ENCODE results near the gene PRMT3. TPM values are rescaled to one million over a fixed set of nuclear protein-coding genes. Genes with fewer than 3 reads are reported as not detected.
A peak's percentile ranks its signal among the peaks of the same experiment; 100 is the strongest.

PRMT3 gene
- polyA plus RNA-seq, 3 donors, result 4.5 to 8.4 (median 6.1) TPM

GRCh38 chr11:20544603-20545237, 157.2 kb downstream of the PRMT3 start:
- Histone ChIP-seq H3K4me2 (replicated peaks; ENCODE audit: extremely low read depth, low read length, poor library complexity, severe bottlenecking) (no peak overlapping the region), H3K9ac (ENCODE audit: insufficient read depth, low read length, poor library complexity, severe bottlenecking) (no peak overlapping the region), H2AFZ (ENCODE audit: insufficient read depth, low read depth, low read length, poor library complexity, severe bottlenecking) (no peak overlapping the region), H3K4me1 (ENCODE audit: control insufficient read depth in 1 of 2, insufficient read depth in 2 of 2, low read length in 2 of 2) (no peaks in the 10 kb centered on the region), H4K20me1 (ENCODE audit: insufficient read depth, low read length) (no peaks in the 10 kb centered on the region), H3K79me2 (ENCODE audit: insufficient read depth, low read length) (no peaks in the 10 kb centered on the region), H3K27ac (ENCODE audit: low read depth in 1 of 2, low read length in 2 of 2) (no peak overlapping the region), H3K9me3 (replicated peaks in 1 of 2; ENCODE audit: control insufficient read depth in 1 of 2, insufficient read depth in 1 of 2, low read length in 2 of 2) (no peaks in the 10 kb centered on the region), H3K36me3 (replicated peaks in 1 of 2; ENCODE audit: control insufficient read depth in 1 of 2, insufficient read depth in 2 of 2, low read length in 2 of 2) (no peaks in the 10 kb centered on the region), H3K4me3 (replicated peaks in 1 of 3; ENCODE audit: low read depth in 2 of 3, low read length in 3 of 3) (no peak overlapping the region), H3K27me3 (ENCODE audit: control insufficient read depth in 2 of 2, insufficient read depth in 2 of 2, low read length in 2 of 2) (no peaks in the 10 kb centered on the region)
- Mint-ChIP-seq H3K27ac (peak overlapping the region in 1 of 7 donors; percentile 46), H3K9me3 (peaks cover 2 to 9% (median 5%) of the 10 kb centered on the region in 7 donors), H3K4me1 (no peaks in the 10 kb centered on the region), H3K4me3 (no peak overlapping the region), H3K27me3 (ENCODE audit: low read depth in 3 of 3) (peaks cover 2 to 11% (median 7%) of the 10 kb centered on the region in 3 donors), H3K36me3 (no peaks in the 10 kb centered on the region)
- intact Hi-C loops (cut with micrococcal nuclease), result no loop called here
- no peak for TF ChIP-seq CTCF (IDR thresholded peaks at IDR 0.05)
- WGBS (ENCODE audit: insufficient coverage), result 72% methylated on average over 4 of the region's 8 CpGs
- no peak for DNase-seq

DNA sequence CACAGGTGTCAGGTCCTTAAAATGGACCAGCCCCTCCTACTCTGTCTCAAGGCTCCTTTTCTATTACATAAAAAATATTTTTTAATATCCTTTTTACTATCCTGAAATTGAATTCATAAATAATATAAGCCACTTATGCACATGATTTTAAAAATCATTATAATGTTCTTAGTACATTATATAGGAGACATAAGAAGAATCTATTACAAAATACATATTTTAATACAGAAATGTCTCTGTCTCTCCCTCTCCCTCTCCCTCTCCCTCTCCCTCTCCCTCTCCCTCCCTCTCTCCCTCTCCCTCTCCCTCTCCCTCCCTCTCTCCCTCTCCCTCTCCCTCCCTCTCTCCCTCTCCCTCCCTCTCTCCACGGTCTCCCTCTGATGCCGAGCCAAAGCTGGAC, 159.9 kb downstream of the PRMT3 start:
- no peak overlapping the region for H3K27ac Mint-ChIP-seq
- no peaks in the 10 kb centered on the region for H3K36me3 Mint-ChIP-seq
- H3K27me3 Mint-ChIP-seq (ENCODE audit: low read depth in 3 of 3), result peaks cover 0 to 11% (median 5%) of the 10 kb centered on the region in 3 donors
- H2AFZ ChIP-seq (ENCODE audit: insufficient read depth, low read depth, low read length, poor library complexity, severe bottlenecking), result no peak overlapping the region
- no peaks in the 10 kb centered on the region for H3K9me3 ChIP-seq (replicated peaks in 1 of 2; ENCODE audit: control insufficient read depth in 1 of 2, insufficient read depth in 1 of 2, low read length in 2 of 2)
- H3K27ac ChIP-seq (ENCODE audit: low read depth in 1 of 2, low read length in 2 of 2), result no peak overlapping the region
- peaks cover 2 to 8% (median 2%) of the 10 kb centered on the region in 7 donors for H3K9me3 Mint-ChIP-seq
- no peak for TF ChIP-seq CTCF (IDR thresholded peaks at IDR 0.05)
- no peaks in the 10 kb centered on the region for H3K36me3 ChIP-seq (replicated peaks in 1 of 2; ENCODE audit: control insufficient read depth in 1 of 2, insufficient read depth in 2 of 2, low read length in 2 of 2)
- no peaks in the 10 kb centered on the region for H3K79me2 ChIP-seq (ENCODE audit: insufficient read depth, low read length)
- no peak overlapping the region for H3K9ac ChIP-seq (ENCODE audit: insufficient read depth, low read length, poor library complexity, severe bottlenecking)
- H3K4me2 ChIP-seq (replicated peaks; ENCODE audit: extremely low read depth, low read length, poor library complexity, severe bottlenecking), result no peak overlapping the region
- DNase-seq, result no peak
- WGBS (ENCODE audit: insufficient coverage), result no CpG with 5 or more reads among the region's 2 CpGs
- H3K4me1 Mint-ChIP-seq, result no peaks in the 10 kb centered on the region
- intact Hi-C loops (cut with micrococcal nuclease), result no loop called here
- no peaks in the 10 kb centered on the region for H3K4me1 ChIP-seq (ENCODE audit: control insufficient read depth in 1 of 2, insufficient read depth in 2 of 2, low read length in 2 of 2)
- H4K20me1 ChIP-seq (ENCODE audit: insufficient read depth, low read length), result no peaks in the 10 kb centered on the region
- H3K4me3 Mint-ChIP-seq, result no peak overlapping the region
- H3K4me3 ChIP-seq (replicated peaks in 1 of 3; ENCODE audit: low read depth in 2 of 3, low read length in 3 of 3), result no peak overlapping the region
- H3K27me3 ChIP-seq (ENCODE audit: control insufficient read depth in 2 of 2, insufficient read depth in 2 of 2, low read length in 2 of 2), result no peaks in the 10 kb centered on the region
